NCI-H146 (cell line): ENCODE data around the gene ASPHD1.
A peak's percentile ranks its signal among the peaks of the same experiment; 100 is the strongest.
"Not testable (repeated sequence)": the region's sequence is repeated elsewhere in the genome, so short reads cannot be mapped to it uniquely, and the experiment has no call there.

Source experiments
- DNase-seq: peaks from one replicate; lab custom pipeline; 2025; lab: John Stamatoyannopoulos, UW

Gene ASPHD1

DNA sequence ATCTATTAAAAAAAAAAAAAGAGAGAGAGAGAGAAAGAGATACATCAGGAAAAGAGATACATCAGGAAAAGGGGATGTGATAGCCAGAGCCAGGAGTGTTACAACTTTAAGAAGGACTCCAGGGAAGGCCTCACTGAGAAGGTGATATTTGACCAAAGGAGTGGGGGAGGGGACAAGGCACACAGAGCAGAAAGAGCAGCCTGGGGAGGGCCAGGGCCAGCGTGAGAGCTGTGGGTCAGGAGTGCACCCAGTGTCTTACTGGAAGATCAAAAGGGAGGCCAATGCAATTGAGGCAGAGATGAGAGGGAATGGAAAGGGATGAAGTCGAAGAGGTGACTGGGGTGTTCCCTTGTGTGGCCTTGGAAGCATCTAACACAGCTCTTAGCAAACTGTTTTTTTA lies 7.7 kb downstream of the ASPHD1 start:
- no peak for DNase-seq

GRCh38 chr16:29908719-29909220 lies 8.5 kb downstream of the ASPHD1 start:
- DNase-seq, result no peak

- no peak for DNase-seq
Measured at GRCh38 chr16:29909391-29909790, 9.1 kb downstream of the ASPHD1 start.

DNA sequence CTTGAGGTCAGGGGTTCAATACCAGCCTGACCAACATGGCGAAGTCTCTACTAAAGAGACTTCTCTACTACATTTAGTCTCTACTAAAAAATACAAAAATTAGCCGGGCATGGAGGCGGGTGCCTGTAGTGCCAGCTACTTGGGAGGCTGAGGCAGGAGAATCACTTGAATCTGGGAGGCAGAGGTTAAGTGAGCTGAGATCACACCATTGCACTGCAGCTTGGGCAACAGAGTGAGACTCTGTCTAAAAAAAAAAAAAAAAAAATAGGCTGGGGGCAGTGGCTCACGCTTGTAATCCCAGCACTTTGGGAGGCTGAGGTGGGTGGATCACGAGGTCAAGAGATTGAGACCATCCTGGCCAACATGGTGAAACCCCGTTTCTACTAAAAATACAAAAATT lies 9.6 kb downstream of the ASPHD1 start:
- not testable (repeated sequence) for DNase-seq

GRCh38 chr16:29910819-29911675 lies 10.8 kb downstream of the ASPHD1 start:
- DNase-seq, result no peak

DNA sequence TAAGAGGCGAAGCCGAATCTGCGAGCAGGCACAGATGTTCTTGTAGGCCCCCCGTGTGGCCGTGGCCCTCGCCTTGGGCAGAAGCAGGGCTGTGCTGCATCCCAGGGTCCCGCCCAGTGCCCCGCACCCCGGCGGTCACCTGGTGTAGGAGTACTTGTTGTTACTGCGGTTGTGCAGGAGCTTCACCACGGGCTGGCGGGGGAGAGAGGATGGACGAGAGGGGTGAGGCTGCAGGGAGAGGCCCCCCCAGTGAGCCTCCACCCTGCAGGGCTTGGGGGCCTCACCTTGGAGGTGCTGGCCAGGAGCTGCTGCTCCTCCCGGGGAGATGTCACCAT lies 11.4 kb downstream of the ASPHD1 start:
- DNase-seq, result peak; percentile 74

GRCh38 chr16:29912087-29912486 lies 11.8 kb downstream of the ASPHD1 start:
- DNase-seq, result peak; percentile 80

- DNase-seq, result no peak
Measured at GRCh38 chr16:29913514-29913913, 13.2 kb downstream of the ASPHD1 start.

GRCh38 chr16:29915590-29916247 lies 15.4 kb downstream of the ASPHD1 start:
- DNase-seq, result no peak

DNA sequence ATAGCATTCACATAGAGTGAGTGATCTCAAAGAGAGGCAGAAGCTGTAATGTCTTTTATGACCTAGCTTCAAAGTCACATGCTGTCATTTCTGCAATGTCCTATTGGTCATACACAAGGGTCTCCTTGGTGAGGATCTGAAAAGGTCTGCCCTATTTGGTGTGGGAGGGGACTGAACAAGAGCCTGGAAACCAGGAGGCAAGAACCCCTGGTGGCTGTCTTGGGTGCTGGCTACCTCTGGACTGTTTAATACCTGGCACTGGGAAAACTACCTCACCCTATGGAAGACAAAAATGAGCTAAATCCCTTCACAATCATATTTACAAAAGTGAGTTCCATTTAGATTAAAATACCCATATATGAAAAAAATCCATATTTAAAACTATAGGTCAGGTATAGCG lies 16.7 kb downstream of the ASPHD1 start:
- DNase-seq, result no peak

GRCh38 chr16:29920288-29921033 lies 20.2 kb downstream of the ASPHD1 start:
- no peak for DNase-seq

- no peak for DNase-seq
Measured at GRCh38 chr16:29921034-29921385, 20.7 kb downstream of the ASPHD1 start.

GRCh38 chr16:29922326-29922725 lies 22.0 kb downstream of the ASPHD1 start:
- no peak for DNase-seq

GRCh38 chr16:29922986-29923501 lies 22.8 kb downstream of the ASPHD1 start:
- DNase-seq, result no peak

GRCh38 chr16:29925105-29925756 lies 24.9 kb downstream of the ASPHD1 start:
- peak; percentile 19 for DNase-seq

- peak; percentile 93 for DNase-seq
Measured at GRCh38 chr16:29925781-29926710, 25.8 kb downstream of the ASPHD1 start, which contains the start of gene KCTD13. TSS of gene KCTD13 (minus strand) at chr16:29926226. CDS start at chr16:29926033, 193 bp downstream.

DNA sequence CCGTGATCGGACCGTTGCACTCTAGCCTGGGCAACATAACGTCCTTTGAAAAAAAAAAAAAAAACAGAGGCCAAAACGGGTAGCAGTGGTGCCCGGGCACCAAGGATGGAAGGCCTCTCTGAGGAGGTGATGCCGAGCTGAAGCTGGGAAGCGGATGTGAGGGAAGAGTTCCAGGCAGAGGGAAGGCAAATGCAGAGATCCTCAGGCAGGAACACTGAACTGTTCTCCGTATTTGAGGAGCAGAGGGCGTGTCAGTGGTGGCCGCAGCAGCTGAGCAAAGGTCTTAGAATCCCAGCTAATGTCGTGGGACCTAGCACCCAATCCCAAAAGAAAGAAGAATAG lies 26.4 kb downstream of the ASPHD1 start:
- DNase-seq, result peak; percentile 72

DNA sequence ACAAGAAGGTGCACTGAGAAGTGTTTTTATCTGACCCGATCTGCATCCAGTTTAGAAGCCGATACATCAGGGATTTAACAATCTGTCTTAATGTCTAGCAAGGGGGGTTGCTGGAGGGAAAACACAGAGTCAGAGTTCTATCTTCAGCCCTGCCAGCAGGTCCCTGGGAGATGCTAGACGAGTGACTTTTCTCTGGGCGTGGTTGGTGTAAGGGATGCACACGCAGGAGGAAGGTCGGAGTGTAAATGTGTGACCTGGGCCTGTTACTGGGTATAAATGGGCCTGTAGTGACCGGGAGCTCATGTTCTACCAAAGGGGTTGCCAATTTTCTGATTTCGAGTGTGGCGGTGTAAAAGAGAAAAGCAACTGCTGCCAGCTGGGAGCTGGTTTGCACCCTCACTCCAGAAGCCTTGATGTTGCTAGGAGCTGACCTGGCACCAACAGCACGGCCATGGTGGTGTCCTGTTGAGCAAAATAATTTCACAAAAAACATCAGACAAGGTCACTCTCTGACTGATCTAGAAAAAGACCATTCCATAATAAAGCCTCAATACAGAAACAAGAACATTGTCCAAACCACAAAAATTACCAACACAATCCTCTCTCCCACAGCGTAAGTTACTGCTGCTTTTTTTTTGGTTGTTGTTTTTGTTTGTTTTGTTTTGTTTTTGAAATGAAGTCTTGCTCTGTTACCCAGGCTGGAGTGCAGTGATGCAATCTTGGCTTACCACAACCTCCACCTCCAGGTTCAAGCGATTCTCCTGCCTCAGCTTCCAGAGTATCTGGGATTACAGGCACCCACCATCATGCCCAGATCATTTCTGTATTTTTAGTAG lies 27.0 kb downstream of the ASPHD1 start:
- DNase-seq, result peak; percentile 66

DNA sequence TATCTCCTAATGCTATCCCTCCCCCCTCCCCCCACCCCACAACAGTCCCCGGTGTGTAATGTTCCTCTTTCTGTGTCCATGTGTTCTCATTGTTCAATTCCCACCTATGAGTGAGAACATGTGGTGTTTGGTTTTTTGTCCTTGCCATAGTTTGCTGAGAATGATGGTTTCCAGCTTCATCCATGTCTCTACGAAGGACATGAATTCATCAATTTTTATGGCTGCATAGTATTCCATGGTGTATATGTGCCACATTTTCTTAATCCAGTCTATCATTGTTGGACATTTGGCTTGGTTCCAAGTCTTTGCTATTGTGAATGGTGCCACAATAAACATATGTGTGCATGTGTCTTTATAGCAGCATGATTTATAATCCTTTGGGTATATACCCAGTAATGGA lies 31.5 kb downstream of the ASPHD1 start:
- DNase-seq, result not testable (repeated sequence)

DNA sequence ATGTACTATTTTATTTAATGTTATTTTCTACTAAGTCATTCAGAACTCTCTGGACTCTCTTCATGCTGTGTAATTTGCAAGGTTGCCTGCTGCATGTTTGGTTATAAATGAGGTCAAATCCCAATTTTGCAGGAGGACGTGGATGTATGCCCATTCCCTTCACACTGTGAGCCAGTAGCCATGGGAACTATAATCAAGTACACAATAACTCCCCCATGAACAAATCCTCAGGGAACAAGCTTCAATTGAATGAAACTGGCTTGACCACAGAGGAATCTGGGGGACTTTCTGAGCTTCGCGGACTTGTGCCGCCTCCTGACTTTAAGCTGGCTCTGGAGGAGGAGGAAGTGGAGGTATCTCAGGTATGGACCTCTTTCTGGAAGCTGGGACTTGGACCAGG lies 40.4 kb downstream of the ASPHD1 start:
- DNase-seq, result peak; percentile 8
